PC-3 (cell line): ENCODE measurements around the gene TNKS1BP1. TPM values are rescaled to one million over a fixed set of nuclear protein-coding genes. Genes with fewer than 3 reads are reported as not detected.

Source experiments
- ATAC-seq: fragments of 200-7000 bp; cut with Tn5 transposase; 2 replicates; pipeline ENCODE4 v1.9.1; 2020; ENCODE audit warnings: mild to moderate bottlenecking, moderate library complexity
- BruUV-seq: library from RNA; stranded (reverse); fragments of 400-500 nt; replicated peaks from 2 replicates; lab custom pipeline; 2021; lab: Mats Ljungman, UMichigan
- CTCF ChIA-PET: fragments of 300-600 bp; sonication (Branson Sonifier 250); formaldehyde crosslinking; loops from one replicate; lab custom pipeline; 2022; ENCODE audit warnings: antibody characterized with exemption; lab: Charles Lee
- POLR2A ChIA-PET: fragments of 300-600 bp; sonication (Branson Sonifier 250); formaldehyde crosslinking; loops from one replicate; lab custom pipeline; 2022; ENCODE audit warnings: antibody characterized with exemption; ENCODE audit not compliant: unreplicated experiment; lab: Charles Lee
- DNase-seq: peaks from one replicate; pipeline ENCODE4 v3.0.0-alpha.2; 2015
- H2AFZ ChIP-seq: fragments of 300-600 bp; sonication (generic); 2 replicates; pipeline ENCODE4 v1.6.0; 2016; ENCODE audit warnings: antibody characterized with exemption, low read length
- H3F3A ChIP-seq: fragments of 300-600 bp; sonication (generic); one replicate; pipeline ENCODE4 v1.6.0; 2017; ENCODE audit warnings: antibody characterized with exemption, low read length, control low read depth, mild to moderate bottlenecking; ENCODE audit not compliant: unreplicated experiment
- H3K27ac ChIP-seq: fragments of 300-600 bp; sonication (generic); 2 replicates; pipeline ENCODE4 v1.5.1; 2016; ENCODE audit warnings: mild to moderate bottlenecking, low read length
- H3K27me3 ChIP-seq: fragments of 300-600 bp; sonication (generic); 2 replicates; pipeline ENCODE4 v1.6.1; 2016; ENCODE audit warnings: low read length, mixed read lengths
- H3K36me3 ChIP-seq: fragments of 300-600 bp; sonication (generic); 2 replicates; pipeline ENCODE4 v1.6.1; 2016; ENCODE audit warnings: low read depth, mixed run types, low read length, mixed read lengths
- H3K4me1 ChIP-seq: fragments of 300-600 bp; sonication (generic); 2 replicates; pipeline ENCODE4 v1.5.1; 2016; ENCODE audit warnings: low read length; ENCODE audit not compliant: insufficient read depth
- H3K4me2 ChIP-seq: fragments of 300-600 bp; sonication (generic); 2 replicates; pipeline ENCODE4 v1.6.0; 2016; ENCODE audit warnings: low read length
- H3K4me3 ChIP-seq: fragments of 300-600 bp; sonication (generic); 2 replicates; pipeline ENCODE4 v1.5.1; 2016; ENCODE audit warnings: mild to moderate bottlenecking, low read length, mixed read lengths
- H3K79me2 ChIP-seq: fragments of 300-600 bp; sonication (generic); 2 replicates; pipeline ENCODE4 v1.6.1; 2017; ENCODE audit warnings: low read length, mixed read lengths
- H3K9ac ChIP-seq: fragments of 300-600 bp; sonication (generic); 2 replicates; pipeline ENCODE4 v1.6.0; 2016; ENCODE audit warnings: mild to moderate bottlenecking, low read length
- H3K9me2 ChIP-seq: fragments of 300-600 bp; sonication (generic); replicated peaks from 2 replicates; pipeline ENCODE4 v1.6.1; 2016; ENCODE audit warnings: mixed run types, low read length, mixed read lengths
- H3K9me3 ChIP-seq: fragments of 300-600 bp; sonication (generic); 2 replicates; pipeline ENCODE4 v1.6.1; 2016; ENCODE audit warnings: low read length, mixed read lengths
- H4K20me1 ChIP-seq: fragments of 300-600 bp; sonication (generic); 2 replicates; pipeline ENCODE4 v1.6.1; 2016; ENCODE audit warnings: low read length, mixed read lengths
- EZH2 ChIP-seq: fragments of 300-600 bp; sonication (generic); IDR thresholded peaks from one replicate; pipeline ENCODE4 v1.6.1; 2017; ENCODE audit warnings: antibody characterized with exemption, mild to moderate bottlenecking, low read length; ENCODE audit not compliant: unreplicated experiment
- EZH2phosphoT487 ChIP-seq: fragments of 300-600 bp; sonication (generic); IDR thresholded peaks from 2 replicates; pipeline ENCODE4 v1.6.1; 2018; ENCODE audit warnings: mild to moderate bottlenecking, antibody characterized with exemption, low read length, borderline replicate concordance
- intact Hi-C: fragments of 100-400 bp; cut with micrococcal nuclease; formaldehyde crosslinking; loops from 2 replicates; pipeline ENCODE4 v1.9.0; 2023
- total RNA-seq: library from RNA; depleted of rRNA; stranded (reverse); fragments of >200 nt; gene quantifications from 2 replicates; pipeline ENCODE4 v1.2.3, GENCODE V29; 2014
- TF ChIP-seq, protein P1 (sequence below): fragments of 300-600 bp; sonication (generic); conservative IDR thresholded peaks from 2 replicates; pipeline ENCODE4 v1.5.1; 2017; ENCODE audit warnings: antibody characterized with exemption, low read depth, mild to moderate bottlenecking, low read length

The TNKS1BP1 gene
- total RNA-seq, 1 experiment from 2014 or later, result 89.6 TPM

DNA sequence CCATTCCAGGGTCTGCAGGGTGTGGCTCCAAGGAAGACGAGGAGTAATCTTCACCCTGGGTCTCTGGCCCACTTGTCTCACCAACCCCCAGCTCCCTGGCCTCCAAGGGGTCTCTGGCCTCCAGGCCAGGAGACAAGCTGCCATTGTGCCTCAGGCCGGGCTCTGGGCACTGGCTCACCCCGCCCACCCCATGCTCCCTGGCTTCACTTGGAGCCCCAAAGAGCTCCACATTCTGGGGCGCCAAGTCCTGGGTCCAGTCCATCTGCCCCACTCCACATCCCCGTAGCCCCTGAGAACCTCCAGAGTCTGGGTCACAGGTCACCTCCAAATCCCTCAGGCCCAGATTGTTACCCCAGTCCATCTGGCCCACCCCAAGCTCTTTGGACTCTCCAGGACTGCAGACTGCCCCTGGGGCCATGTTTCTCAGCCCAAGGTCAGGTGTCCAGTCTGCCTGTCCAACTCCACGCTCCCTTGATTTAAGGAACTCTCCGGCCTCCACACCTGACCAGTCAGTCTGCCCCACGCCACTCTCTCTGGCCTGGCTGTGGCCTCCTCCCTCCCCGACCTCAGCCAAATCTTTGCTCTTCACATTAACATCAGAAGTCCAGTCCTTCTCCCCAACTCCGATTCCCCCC is 16.2 kb downstream of the TNKS1BP1 start:
- 0 out of 2 replicates have a peak, but pooled peaks cover 5% of the 10 kb centered on the region for H4K20me1 ChIP-seq
- ChIA-PET CTCF (no interaction called here), POLR2A (interaction anchor here (0.6 kb wide), 1 partner anchor 30 kb away, joined by 3 read pairs; no protein-coding TSS in a partner anchor)
- peak overlapping the region; percentile 53; the same call in 1 of the 2 replicates for H3K4me3 ChIP-seq
- H3K9me3 ChIP-seq, result no peaks in the 10 kb centered on the region
- TF ChIP-seq, protein P1, sequence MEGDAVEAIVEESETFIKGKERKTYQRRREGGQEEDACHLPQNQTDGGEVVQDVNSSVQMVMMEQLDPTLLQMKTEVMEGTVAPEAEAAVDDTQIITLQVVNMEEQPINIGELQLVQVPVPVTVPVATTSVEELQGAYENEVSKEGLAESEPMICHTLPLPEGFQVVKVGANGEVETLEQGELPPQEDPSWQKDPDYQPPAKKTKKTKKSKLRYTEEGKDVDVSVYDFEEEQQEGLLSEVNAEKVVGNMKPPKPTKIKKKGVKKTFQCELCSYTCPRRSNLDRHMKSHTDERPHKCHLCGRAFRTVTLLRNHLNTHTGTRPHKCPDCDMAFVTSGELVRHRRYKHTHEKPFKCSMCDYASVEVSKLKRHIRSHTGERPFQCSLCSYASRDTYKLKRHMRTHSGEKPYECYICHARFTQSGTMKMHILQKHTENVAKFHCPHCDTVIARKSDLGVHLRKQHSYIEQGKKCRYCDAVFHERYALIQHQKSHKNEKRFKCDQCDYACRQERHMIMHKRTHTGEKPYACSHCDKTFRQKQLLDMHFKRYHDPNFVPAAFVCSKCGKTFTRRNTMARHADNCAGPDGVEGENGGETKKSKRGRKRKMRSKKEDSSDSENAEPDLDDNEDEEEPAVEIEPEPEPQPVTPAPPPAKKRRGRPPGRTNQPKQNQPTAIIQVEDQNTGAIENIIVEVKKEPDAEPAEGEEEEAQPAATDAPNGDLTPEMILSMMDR, result no peak
- TF ChIP-seq EZH2phosphoT487 (no peak), EZH2 (no peak)
- peaks cover 79% of the 10 kb centered on the region for H3K4me1 ChIP-seq
- no peaks in the 10 kb centered on the region for H3K27me3 ChIP-seq
- intact Hi-C loops, result no loop called here
- DNase-seq (no peak), ATAC-seq (no peak)
- peaks cover 25% of the 10 kb centered on the region for H3K36me3 ChIP-seq
- no peak overlapping the region for H2AFZ ChIP-seq
- H3K27ac ChIP-seq, result peak overlapping the region; percentile 77
- no TSS peak for BruUV-seq
- peak overlapping the region; percentile 76 for H3K4me2 ChIP-seq
- peaks cover 60% of the 10 kb centered on the region for H3K79me2 ChIP-seq
- no peaks in the 10 kb centered on the region for H3K9me2 ChIP-seq
- H3K9ac ChIP-seq, result no peak overlapping the region
- H3F3A ChIP-seq, result no peaks in the 10 kb centered on the region

DNA sequence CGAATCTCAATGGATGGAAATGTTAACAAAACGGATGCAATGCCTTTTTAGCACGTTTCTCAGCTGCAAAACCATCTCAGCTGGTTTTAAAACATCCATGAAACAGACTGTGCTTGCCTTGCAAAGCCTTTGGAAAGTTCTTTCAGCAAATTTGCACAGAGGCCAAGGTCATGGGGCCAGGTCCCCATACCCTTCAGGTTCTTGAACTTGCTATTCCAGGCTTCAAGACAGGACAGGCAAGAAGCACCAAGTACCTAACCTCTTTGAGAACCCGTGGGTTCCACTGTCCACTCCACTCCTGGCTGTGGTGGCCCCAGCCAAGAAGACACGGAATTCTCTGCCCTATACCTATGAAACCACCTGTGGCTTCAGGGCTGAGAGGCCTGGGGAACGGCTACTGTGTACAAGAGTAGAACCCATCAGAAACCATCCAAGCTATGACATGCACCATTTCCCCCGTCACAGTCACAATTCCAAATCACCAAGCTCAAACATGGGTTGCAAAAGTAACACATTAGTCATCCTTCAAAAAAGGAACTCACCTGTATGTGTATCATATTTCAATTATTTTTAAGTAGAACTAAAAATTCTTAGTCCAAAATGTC is 17.0 kb downstream of the TNKS1BP1 start:
- TF ChIP-seq EZH2, result no peak
- H2AFZ ChIP-seq, result no peak overlapping the region
- peak; percentile 91 for DNase-seq
- H4K20me1 ChIP-seq, result 0 out of 2 replicates have a peak, but pooled peaks cover 5% of the 10 kb centered on the region
- peaks cover 68% of the 10 kb centered on the region for H3K79me2 ChIP-seq
- H3K4me1 ChIP-seq, result peaks cover 83% of the 10 kb centered on the region
- ATAC-seq, result no peak
- POLR2A ChIA-PET, result no interaction called here
- BruUV-seq, result no TSS peak
- CTCF ChIA-PET, result interaction anchor here (0.7 kb wide), 1 partner anchor 337 kb away, joined by 4 read pairs; no protein-coding TSS in a partner anchor
- H3K9ac ChIP-seq, result peak overlapping the region; percentile 8; the same call in 1 of the 2 replicates
- no peaks in the 10 kb centered on the region for H3K9me3 ChIP-seq
- H3K27ac ChIP-seq, result peak overlapping the region; percentile 77
- peak overlapping the region; percentile 53 for H3K4me3 ChIP-seq
- no peaks in the 10 kb centered on the region for H3F3A ChIP-seq
- peak overlapping the region; percentile 76 for H3K4me2 ChIP-seq
- H3K27me3 ChIP-seq, result no peaks in the 10 kb centered on the region
- intact Hi-C loops, result no loop called here
- H3K36me3 ChIP-seq, result peaks cover 30% of the 10 kb centered on the region
- no peaks in the 10 kb centered on the region for H3K9me2 ChIP-seq

- ChIA-PET CTCF (no interaction called here), POLR2A (no interaction called here)
- Histone ChIP-seq H3F3A (no peaks in the 10 kb centered on the region), H3K4me3 (peak overlapping the region; percentile 53), H3K9me3 (no peaks in the 10 kb centered on the region), H3K79me2 (peaks cover 69% of the 10 kb centered on the region), H3K4me2 (peak overlapping the region; percentile 76), H3K36me3 (peaks cover 37% of the 10 kb centered on the region), H2AFZ (no peak overlapping the region), H3K4me1 (peaks cover 78% of the 10 kb centered on the region), H3K9ac (0 out of 2 replicates have a peak overlapping the region, but pooled peaks have one; percentile 8), H3K9me2 (no peaks in the 10 kb centered on the region), H3K27ac (peak overlapping the region; percentile 77), H4K20me1 (0 out of 2 replicates have a peak, but pooled peaks cover 5% of the 10 kb centered on the region), H3K27me3 (no peaks in the 10 kb centered on the region)
- DNase-seq, result no peak
- TF ChIP-seq EZH2phosphoT487, result no peak
- TF ChIP-seq EZH2, result no peak
- TF ChIP-seq, protein P1, result no peak
- no TSS peak for BruUV-seq
- no peak for ATAC-seq
- intact Hi-C loops, result no loop called here
Measured at GRCh38 chr11:57306940-57307565, 17.7 kb downstream of the TNKS1BP1 start.
